HG03460 (cell line): Measurements from ENCODE around the gene MEG3.

Experiments used
- ATAC-seq: cut with Tn5 transposase; IDR thresholded peaks from one replicate; pipeline ENCODE4 v1.9.1; 2021; ENCODE audit not compliant: unreplicated experiment

The MEG3 gene

GRCh38 chr14:100825713-100826331, at the start of gene MEG3:
MEG3 (plus strand) TSS chr14:100826118.
- no peak for ATAC-seq

GRCh38 chr14:100776681-100777365, 49.1 kb upstream of the MEG3 start:
- ATAC-seq, result no peak

GRCh38 chr14:100777366-100777817, 48.5 kb upstream of the MEG3 start:
- ATAC-seq, result no peak

GRCh38 chr14:100777818-100778525, 47.9 kb upstream of the MEG3 start:
- ATAC-seq, result no peak

DNA sequence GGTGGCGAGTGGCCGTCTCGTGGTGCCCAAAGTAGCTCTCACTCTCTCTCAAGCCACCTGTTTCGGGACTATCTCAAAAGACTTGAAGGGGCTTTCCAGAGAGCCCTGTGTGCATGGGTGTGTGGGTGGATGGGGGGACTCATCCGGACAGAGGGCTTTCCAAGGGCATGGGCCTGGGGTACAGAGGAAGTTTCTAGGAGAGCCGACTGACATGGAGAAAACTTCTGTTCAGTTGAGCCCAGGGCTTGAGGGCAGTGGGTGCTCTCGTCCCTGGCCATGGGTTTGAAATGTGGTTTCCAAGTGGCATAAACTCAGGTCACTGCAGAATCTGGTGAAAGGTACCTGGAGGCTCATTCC, 47.4 kb upstream of the MEG3 start:
- no peak for ATAC-seq

DNA sequence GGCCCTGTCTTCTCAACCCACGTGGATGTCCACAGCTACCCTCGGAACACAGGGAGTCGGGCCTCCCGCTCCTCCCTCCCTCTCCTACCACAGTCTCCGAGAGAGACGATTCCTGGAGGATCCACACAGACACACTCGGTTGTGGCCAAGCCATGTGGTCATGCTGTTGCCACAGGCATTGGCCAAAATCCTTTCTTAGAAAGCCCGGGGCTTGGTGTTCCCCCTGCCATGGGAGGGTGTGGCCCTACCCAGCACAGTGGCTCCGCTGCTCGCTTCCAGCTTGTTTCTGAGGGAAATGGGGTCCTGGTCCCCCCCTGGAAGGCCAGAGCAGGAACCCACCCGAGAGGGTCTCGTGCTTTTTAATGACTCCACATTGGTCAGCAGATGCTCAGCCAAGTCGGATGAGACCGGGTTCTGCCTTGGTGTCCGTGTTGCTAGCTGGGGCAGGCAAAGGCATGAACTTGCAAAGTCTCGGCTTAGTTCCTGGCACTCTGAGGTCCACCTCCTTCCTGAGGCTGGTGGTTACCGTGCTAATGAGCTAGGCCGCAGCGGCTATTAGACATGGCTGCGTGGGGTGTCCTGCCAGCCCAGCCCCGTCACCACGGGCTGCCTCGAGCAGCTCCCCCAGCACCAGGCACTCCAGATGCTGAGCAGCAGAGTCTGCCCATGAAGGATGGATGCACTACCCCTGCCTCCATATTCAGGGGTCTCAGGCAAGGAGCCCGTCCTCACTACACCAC, 46.8 kb upstream of the MEG3 start:
- ATAC-seq, result no peak

DNA sequence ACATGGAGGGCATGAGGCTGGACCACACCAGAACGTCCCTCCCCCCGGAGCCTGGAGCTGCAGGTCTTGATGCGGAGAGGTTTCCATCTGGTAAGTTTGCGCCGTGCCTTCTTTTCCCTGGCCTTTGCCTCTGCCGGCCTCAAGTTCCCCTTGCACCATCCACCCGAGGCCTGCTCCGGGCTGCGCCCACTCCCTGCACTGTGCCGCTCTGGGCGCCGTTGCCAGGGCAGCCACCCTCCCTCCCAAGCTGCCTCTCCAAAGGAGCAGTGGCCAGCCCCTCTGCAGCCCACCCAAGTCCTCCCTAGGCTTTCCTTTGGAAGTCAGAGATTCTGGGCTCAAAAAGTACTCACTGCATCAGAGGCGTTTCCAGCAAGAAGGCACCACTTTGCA, 46.2 kb upstream of the MEG3 start:
- ATAC-seq, result no peak

DNA sequence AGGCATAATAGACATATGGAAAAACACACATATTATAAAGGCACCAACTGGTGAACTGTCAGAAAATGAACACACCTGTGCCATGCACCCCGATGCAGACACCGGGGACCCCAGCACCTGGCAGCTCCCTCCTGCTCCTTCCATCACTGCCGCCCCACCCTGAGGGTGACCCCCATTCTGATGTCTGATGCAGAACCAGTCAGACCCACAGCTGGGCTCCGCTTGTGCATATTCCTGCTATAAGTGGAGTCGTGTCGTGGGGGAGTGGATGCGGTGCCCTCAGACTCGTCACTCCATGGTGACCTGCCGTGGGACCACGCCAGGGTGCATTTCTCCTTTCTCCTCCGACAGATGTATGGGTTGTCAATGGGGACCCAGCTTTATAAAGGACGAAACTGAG, 45.7 kb upstream of the MEG3 start:
- ATAC-seq, result no peak

- no peak for ATAC-seq
Measured at GRCh38 chr14:100780646-100781355, 45.1 kb upstream of the MEG3 start.

- ATAC-seq, result no peak
Measured at GRCh38 chr14:100781952-100782351, 44.0 kb upstream of the MEG3 start.

DNA sequence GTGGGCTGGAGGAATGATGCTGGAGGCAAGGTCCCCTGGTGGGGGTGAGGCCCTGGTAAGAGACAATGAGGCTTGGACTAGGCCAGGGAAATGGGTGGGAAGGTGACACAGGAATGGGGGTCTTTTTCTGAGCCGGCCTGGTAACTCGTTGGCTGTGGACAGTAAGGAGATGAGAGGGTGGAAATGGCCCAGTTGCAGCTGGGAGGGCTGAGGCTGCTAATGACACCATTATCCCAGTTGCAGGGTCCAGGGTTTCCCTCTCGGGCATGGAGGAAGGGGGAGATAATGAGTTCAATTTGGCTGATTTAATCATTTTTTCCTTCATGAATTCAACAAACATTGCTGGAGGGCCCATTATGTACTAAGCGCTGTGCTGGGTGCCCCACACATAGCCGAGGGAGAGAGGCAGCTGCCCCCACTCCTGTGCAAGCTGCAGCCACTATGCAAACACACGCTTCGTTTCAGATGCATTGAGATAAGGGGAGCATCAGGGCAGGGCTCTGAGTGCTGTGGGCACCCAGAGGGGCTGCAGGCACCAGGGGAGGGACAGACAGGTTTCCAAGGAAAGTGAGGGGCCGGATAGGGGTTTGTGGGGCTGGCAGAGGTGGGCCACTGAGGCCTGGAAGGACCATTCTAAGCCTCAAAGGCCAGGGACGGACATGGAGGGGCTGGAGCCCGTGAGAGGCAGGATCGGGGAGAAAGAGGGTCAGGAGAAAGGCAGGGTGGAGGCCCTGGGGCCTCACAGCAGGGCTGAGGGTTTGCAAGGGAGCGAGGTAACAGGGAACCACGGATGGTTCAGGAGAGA, 43.2 kb upstream of the MEG3 start:
- no peak for ATAC-seq

- ATAC-seq, result no peak
Measured at GRCh38 chr14:100783630-100784370, 42.1 kb upstream of the MEG3 start.

DNA sequence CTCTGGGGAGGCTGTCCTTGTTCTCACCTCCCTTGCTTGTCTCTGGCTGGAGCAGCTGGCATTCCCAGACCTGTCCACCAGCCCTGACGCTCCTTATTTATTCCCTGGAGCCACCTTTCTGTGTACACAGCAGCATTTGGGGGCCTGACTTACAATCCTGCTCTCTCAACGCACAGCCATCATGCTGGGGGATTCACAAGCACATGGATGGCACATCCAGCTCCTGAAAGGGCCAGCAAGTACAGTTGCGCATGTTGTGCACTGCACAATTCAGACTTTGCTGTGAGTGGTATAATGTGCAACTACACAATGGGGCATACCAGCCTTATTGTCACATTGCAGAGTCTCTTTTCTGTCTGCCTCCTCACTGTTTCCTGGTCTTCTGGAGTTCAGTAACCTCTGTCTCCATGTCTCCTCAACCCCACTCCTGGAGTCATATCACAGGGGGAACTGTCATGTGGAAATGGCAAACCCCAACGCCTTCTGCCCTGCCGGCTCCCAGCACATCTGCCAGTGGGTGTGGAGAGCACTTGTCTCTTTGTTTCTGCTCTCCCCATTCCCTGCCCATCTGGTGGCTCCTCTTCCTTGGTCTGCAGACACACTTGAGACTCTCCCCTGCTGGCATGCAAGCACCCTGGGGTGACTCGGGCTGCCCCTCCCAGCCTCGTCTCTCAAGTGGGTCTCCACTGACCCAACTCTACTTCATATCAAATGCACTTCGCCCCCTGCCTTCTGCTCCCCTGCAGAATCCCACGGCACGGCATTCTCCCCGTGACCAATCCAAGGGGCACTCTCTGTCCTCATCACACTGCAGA, 41.2 kb upstream of the MEG3 start:
- ATAC-seq, result no peak

DNA sequence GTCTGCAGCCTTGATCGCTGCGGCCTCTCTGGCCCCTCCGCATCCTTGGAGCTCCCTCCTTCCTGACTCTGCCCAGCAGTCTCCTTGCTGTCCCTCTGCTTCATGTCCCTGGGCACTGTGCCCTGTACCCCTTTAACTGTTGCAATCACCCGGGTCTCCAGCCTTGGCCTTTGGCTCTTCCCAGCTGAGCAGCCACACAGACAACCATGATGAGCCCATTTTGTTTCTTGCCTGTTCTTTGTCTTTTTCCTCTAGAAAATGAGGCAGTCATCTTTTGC, 40.6 kb upstream of the MEG3 start:
- ATAC-seq, result no peak

GRCh38 chr14:100785626-100786025, 40.3 kb upstream of the MEG3 start:
- ATAC-seq, result no peak

- ATAC-seq, result no peak
Measured at GRCh38 chr14:100786131-100786530, 39.8 kb upstream of the MEG3 start.

- ATAC-seq, result no peak
Measured at GRCh38 chr14:100786576-100787219, 39.2 kb upstream of the MEG3 start.

GRCh38 chr14:100787659-100788058, 38.3 kb upstream of the MEG3 start:
- no peak for ATAC-seq
